NCI-H82 treated with DMSO at 0.1 percent for 48 hours (cell line): Measurements from ENCODE around the gene RIC1.
"Not testable (repeated sequence)": the region's sequence is repeated elsewhere in the genome, so short reads cannot be mapped to it uniquely, and the experiment has no call there.

ENCODE experiments used
- DNase-seq: peaks from one replicate; lab custom pipeline; 2025; ENCODE audit not compliant: unreplicated experiment; lab: John Stamatoyannopoulos, UW

Gene RIC1

DNA sequence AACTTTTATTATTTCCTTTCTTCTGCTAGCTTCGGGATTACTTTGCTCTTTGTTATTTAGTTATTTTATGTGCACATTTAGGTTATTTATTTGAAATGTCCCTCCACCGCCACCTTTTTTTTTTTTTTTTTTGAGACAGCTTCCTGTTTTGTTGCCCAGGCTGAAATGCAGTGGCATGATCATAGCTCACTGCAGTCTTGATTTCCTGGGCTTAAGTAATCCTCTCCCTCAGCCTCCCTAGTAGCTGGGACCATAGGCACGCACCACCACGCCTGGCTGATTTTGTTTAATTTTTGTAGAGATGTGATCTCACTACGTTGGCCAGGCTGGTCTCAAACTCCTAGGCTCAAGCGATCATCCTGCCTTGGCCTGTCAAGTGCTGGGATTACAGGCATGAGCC is 38.5 kb downstream of the RIC1 start:
- DNase-seq, result no peak

DNA sequence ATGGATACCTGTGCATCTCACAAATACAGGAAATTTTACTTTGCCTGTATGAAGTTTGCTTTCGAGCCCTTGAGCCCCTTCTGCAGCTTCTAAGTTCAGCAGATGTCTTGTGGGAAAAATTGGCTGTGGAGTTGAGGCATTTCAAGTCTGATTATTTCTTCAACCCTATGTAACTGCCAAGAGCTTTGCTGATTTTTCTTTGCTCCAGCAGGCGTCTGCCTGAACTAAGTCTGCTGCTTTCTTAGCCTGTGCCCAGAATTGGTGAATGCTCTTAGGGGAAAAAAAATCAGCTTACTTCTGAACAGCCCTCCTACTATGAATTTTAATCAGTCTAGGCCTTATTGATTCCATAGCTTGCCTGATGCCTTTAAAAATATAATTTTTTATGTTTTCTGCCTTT is 41.2 kb downstream of the RIC1 start:
- DNase-seq, result no peak

DNA sequence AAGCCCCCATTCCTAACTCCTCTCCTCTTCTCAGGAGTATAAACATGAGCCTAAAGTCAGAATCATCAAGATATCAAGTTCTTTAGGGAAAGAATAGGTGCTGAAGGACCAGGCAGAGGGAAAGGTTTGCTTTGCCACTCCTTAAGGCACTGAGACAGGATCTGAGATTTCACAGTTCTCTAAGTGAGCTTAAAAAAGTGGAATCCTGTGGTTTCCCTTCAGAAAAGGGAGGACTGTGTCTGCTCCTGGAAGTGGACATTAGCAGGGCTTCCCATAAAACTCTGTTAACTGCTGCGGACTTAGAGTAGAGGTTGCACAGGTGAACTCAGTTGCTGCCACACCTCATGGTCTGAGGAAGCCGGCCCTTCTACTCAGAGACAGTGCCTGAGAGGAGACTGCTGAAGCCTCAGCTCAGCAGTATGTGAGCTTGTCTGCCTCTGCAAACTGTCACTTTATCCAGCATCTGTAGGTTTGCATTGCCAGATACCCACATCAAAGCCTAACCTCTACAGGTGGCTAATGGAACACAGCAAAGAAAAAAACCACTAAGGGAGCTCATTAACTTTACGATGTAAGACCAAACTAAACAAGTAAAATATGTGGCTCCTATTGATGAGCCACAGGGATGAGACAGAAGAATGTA is 42.9 kb downstream of the RIC1 start:
- DNase-seq, result no peak

DNA sequence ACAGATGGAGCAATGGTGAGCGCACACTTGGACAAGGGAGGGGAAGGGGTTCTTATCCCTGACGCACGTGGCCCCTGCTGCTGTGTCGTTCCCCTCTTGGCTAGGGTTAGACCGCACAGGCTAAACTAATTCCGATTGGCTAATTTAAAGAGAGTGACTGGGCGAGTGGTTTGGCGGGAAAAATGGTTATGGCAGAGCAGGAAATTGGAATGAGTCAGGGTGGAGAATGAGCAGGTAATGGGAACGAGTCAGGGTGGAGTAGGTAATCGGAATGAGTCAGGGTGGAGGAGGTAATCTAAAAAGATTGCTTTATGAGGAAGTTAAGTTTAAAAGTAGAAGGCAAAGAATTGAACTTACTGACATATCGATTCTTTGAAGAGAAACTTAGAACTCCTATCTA is 46.1 kb downstream of the RIC1 start:
- not testable (repeated sequence) for DNase-seq

DNA sequence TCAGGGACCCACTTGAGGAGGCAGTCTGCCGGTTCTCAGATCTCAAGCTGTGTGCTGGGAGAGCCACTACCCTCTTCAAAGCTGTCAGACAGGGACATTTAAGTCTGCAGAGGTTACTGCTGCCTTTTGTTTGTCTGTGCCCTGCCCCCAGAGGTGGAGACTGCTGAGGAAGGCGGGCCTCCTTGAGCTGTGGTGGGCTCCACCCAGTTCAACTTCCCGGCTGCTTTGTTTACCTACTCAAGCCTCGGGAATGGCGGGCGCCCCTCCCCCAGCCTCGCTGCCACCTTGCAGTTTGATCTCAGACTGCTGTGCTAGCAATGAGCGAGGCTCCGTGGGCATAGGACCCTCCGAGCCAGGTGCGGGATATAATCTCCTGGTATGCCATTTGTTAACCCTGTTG is 54.7 kb downstream of the RIC1 start:
- DNase-seq, result not testable (repeated sequence)

DNA sequence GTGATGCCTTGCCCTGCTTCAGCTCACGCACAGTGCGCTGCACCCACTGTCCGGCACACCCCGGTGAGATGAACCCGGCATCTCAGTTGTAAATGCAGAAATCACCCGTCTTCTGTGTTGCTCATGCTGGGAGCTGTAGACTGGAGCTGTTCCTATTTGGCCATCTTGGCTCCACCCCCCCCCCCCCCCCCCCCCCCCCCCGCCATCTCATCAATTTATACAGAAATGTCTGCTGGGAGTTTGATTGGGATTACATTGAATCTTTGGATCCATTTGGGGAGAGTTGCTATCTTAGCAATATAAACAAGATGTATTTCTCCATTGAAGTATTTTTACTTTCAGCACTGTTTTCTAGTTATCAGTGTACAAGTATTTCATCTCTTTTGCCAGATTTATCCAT is 55.2 kb downstream of the RIC1 start:
- DNase-seq, result no peak

DNA sequence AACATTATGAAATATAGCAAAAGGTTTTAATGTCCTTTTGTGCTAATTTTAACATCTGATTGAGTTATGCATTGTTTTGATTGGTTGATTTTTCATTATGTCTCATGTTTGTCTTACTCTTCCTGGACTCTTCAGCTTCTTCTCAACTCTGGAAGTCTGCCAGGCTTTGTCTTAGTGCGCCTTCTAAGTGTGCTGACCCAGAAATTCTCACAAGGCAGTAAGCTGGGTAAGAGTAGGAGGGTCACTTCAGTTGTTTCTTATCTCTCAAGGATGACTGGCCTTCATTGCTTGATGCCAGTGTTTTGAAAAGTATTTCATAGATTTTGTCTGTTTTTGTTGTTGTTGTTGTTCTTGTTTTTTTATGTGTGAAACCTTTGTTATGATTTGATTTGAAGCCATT is 59.2 kb downstream of the RIC1 start:
- DNase-seq, result no peak

DNA sequence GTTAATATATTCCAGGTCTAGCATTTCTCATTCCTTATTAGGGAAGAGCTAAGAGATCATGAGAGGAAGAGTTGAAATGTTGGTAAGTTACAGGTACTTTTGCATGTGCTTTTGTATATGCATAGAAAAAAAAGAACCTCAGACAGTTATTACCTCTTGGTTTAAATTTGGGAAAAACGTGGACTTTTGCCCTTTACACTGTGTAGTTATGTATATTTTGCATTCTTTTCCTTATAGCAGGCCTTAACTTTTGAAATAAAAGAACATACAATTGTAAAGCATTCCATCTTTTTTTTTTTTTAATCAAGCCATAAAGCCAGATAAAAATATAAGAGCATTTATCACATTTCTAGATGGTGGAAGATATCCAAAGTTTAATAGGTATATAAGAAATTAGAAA is 61.4 kb downstream of the RIC1 start:
- no peak for DNase-seq

DNA sequence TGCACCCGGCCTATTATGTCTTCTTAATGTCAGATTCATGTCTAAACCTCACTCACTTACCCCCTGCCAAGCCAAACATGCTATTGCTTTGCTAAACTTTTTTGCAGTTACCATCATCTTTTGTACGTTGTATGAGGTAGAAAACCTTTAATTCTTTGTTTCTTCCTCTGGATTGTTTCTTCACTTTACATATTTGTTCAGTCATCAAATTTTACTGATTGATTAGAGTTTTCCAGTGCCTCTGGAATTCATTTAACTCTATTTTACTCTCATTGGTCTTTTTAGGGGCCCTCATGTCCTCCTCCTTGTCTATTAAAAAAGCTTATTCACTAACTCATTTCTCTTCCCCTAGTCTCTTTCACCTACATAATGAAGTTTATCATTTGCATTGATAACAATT is 67.0 kb downstream of the RIC1 start:
- no peak for DNase-seq

DNA sequence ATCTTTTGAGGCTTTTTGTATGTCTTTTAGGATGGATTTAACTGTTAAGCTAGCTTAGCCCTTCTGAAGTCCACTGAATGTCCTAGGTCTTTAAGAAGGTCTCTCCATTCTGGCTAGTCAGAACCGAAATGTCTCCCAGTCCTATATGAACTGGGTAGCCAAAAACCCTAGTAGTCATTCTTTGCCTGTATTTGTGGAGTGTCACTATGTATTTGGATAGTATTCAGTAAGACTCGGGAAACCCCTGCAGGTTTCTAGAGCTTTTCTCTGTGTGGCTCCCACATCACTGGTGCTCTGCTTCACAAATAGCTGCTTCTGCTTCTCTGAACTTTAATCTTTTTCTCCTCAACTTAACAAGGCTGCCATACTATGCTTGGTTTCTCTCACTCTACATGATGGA is 68.0 kb downstream of the RIC1 start:
- DNase-seq, result no peak

DNA sequence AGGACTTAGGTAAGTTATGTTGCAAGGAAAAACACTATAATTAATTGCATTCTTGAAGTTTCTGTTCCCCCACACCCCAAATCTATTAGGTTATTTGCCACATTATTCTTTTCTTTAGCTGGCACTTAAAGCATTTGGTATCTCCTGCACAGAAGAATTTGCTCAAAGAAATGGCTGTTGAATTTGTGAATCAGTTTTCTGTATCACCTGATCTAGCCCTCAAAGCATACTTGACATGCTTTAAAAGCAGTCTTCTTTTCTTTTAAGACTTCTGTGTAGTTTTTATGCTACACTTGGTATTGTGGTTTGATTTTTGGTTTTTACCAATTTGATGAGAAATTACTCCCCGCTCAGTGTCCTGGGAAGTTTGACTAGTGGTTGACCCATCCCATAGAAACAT is 69.1 kb downstream of the RIC1 start:
- DNase-seq, result no peak

DNA sequence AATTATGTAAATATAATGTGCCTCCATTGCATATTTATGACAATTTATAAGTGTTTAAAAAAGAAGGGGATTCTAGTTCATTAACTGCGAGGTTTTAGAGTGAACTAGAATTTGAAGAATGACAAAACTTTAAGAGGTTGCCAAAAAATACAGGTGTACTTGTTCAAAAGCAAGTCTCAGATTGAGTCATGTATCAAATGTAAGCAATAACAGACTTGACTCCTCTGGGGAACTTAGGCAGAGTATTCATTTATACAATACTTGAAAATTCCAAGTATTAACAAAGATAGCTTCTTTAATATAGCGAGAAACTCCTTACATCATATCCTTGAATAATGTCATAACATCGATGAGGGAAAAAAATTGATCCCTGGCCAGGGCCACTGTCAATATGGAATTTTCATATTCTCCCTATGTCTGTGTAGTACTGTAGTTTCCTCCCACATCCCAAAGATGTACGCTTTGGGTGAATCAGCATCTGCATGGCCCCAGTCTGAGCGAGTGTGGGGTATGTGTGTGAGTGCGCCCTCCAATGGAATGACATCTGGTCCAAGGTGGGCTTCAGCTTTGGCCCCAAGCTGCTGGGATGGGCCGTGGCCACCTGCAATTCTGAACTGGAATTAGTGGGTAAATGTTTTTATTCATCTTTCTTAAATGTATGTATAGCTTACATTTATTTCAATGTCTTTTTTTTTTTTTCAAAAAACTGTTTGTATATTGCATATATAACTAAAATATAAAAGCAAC is 70.1 kb downstream of the RIC1 start:
- DNase-seq, result no peak

DNA sequence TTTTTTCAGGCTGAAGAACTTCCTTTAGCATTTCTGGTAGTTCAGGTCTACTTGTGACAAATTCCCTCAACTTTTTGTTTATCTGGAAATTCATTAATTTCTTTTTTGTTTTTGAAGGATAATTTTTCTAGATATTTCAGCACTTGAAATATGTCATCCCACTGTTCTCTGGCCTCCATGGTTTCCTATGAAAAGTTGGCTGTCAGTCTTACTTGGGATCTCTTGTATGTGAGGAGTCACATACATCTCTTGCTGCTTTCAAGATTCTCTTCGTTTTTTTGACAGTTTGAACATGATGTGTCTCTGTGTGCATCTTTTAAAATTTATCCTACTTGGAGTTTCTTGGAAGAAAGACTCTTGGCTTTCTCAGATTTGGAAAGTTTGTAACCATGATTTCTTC is 79.5 kb downstream of the RIC1 start:
- no peak for DNase-seq

DNA sequence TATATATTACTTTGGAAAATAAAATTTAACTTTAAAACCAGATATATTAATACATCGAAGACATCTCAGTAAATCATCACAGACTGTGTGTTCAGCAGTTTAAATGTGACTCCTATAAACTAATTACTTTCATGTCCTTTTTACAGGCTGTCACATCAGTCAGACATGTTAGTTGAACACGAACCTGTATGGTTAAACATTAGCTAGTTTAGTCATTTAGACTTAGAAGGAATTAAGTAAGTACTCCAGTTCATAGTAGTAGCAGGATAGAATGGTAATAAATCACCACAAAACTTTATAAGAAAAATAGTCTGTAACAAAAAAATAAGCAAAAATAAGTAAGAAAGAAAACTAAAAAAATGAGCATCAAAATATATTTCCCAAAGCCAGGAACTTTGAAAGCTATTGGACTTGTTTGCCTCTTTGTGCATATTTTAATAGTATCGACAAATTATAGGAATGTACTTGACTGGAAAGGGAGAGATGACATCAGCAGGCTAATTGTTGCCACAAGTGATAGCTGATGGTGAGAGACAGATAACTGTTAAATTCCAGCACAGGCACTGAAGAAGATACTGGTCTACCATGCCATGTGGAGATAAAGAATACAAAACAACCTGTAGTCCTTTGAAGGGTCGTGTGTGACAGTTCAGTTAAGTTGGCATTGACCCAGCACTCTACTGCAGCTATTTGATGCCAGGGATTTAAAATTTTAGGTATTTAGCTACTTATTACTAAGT is 83.9 kb downstream of the RIC1 start:
- no peak for DNase-seq

DNA sequence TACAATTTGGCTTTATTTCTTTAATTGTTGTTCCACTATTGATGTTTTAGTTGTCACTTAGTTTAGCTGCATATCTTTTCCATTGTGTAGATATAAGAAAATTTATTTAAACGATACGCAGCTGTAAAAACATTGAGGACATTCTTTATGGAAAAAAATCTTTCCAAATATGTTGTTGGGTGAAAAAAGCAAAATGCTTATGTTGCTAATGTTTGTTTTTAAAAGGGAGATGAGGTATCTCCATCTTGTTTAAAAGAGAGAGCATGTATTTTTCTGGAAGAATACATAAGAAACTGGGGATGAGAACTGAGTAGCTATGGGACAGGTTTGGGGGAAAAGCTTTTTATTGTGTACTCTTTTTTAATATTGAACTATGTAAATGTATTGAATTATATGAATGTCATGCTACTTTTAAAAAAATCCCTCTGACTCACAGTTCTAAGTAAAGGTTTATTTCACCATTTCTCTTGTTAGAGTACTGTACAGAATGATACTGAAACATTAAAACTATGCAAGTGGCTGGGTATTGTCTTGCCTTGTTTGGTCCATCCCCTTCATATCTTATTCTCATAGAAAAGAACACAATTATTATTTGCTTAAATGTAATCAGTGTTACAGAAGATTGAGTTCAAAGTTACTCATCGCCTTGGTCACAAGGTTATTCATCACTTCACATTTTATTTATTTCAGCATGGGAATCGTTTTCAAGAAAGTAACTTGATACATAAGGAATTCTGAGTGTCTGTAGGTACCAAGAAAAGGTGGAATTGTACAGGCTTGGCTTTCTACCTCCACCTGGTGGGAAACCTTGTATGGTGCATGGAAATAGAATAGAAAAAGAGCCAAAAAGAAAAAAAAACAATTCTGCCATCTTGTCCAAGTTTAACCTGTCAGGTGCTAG is 85.8 kb downstream of the RIC1 start:
- DNase-seq, result no peak

DNA sequence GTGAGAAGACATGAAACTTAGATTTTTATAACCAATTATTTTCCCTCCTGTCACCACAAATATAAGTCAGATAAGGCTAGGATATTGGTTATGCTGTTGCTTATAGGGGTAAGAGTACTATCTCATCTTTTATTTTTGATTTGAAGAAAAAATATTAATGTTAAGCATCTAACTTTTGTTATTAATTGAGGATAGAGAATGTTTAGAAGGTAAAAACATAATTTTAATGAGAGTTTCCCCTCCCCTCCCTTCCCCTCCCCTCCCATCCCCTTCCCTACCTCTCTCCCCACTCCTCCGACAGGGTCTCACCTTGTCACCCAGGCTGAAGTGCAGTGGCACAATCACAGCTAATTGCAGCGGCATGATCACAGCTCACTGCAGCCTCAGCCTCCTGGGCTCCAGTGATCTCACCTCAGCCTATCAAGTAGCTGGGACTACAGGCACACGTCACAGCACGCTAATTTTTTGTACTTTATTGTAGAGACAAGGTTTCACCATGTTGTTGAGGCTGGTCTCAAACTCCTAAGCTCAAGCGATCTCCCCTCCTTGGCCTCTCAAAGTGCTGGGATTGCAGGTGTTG is 86.7 kb downstream of the RIC1 start:
- no peak for DNase-seq

DNA sequence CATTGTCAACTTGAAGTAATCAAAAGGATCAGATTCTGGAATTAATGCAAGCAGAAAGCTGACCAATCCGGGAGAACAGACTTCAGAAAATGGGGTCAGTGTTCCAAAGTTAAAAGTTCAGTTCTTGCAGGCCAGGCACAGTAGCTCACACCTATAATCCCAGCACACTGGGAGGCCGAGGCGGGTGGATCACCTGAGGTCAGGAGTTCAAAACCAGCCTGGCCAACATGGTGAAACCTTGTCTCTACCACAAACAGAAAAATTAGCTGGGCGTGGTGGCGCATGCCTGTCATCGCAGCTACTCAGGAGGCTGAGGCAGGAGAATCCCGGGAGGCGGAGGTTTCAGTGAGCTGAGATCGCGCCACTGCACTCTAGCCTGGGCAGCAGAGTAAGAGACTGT is 88.5 kb downstream of the RIC1 start:
- DNase-seq, result not testable (repeated sequence)

DNA sequence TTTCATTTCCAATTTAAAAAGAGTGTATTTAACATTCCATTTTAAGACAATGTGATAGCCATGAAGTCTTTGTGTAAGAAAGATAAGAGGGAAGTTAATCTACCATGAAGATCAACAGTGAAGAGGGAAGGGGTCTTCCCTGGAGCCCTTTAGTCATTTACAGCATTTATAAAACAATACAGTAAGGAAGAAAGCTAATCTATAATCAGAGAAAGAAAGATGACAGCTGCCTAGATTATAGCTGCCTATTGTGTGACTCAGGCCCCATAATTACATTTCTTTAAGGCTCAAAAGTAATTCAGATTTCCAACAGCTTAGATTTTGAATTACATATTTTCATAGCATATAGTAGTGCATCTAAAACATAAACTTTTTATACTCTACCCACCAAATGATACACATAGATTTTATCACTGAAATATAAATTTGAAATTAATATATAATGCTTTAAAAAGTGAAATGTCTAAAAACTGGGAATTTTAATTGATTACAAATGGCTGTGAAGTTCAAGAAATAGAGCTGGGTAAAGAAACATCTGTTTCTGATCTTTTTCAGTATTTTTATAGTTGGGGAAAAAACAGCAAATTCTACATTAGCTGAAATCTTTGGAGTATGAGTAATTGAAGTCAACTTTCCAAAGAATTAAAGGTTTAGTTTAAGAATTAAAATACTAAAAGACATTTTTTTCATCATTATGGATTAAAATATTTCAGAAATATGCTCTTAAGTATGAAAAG is 89.6 kb downstream of the RIC1 start:
- DNase-seq, result no peak

DNA sequence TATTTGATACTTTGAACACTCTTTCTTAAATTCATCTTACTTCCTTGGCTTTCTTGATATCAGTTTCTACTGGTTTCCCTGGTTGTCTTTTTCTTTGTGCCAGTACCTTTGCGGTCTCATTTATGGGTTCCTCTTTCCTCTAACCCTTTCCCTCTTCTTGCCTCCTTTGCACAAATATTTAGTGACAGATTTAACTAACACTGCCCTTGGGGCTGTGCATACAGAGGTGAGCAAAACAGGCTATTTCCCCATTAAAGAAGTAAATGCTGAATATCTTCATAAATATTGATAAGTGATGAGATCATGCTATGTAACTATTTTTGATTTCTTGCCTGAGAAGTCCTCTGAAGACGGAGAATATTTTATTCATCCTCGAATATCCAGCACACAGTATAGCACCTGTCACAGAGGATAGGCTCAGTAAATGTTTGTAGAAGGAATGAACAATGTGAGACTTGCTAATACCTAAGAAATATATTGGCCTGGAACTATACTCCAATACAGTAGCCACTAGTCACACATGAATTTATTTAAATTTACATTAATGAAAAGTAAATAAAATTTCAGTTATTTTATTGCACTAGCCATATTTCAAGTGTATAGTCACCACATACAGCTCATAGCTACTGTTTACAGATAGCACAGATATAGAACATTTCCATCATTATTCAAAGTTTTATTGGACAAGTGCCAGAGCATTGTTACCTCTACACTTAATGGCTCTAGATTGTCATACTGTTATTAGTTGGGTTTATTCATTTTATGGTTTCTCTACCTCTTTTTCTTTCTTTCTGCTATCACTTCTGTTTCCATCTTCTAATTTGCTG is 90.4 kb downstream of the RIC1 start:
- no peak for DNase-seq
